Astrocyte (in vitro differentiated cells and primary cell): ENCODE measurements around the gene SLC18B1. TPM values are rescaled to one million over a fixed set of nuclear protein-coding genes. Genes with fewer than 3 reads are reported as not detected.

ENCODE experiments used
- DNase-seq: peaks from one replicate; pipeline ENCODE4 v3.0.0-alpha.2; 2010; ENCODE audit warnings: low read depth
- FAIRE-seq: peaks from 2 replicates; lab custom pipeline; 2011; peaks lifted over from hg19 to GRCh38; lab: Jason Lieb, UNC
- H2AFZ ChIP-seq: 2 replicates; pipeline ENCODE4 v1.6.0; 2012; ENCODE audit warnings: low read depth, low read length, inconsistent platforms
- H3K27ac ChIP-seq: 2 replicates; pipeline ENCODE4 v1.5.1; 2011; ENCODE audit warnings: low read depth, low read length, inconsistent platforms
- H3K27me3 ChIP-seq: 2 replicates; pipeline ENCODE4 v1.6.0; 2011; ENCODE audit warnings: low read length, inconsistent platforms; ENCODE audit not compliant: insufficient read depth
- H3K36me3 ChIP-seq: 2 replicates; pipeline ENCODE4 v1.5.1; 2011; ENCODE audit warnings: low read length, inconsistent platforms; ENCODE audit not compliant: insufficient read depth
- H3K4me1 ChIP-seq: 2 replicates; pipeline ENCODE4 v1.5.1; 2011; ENCODE audit warnings: low read length, inconsistent platforms; ENCODE audit not compliant: insufficient read depth
- H3K4me2 ChIP-seq: 2 replicates; pipeline ENCODE4 v1.6.0; 2012; ENCODE audit warnings: low read length, inconsistent platforms
- H3K4me3 ChIP-seq: 2 replicates; pipeline ENCODE4 v1.5.1; 2011; ENCODE audit warnings: low read depth, mild to moderate bottlenecking, low read length, inconsistent platforms; ENCODE audit not compliant: insufficient read depth
- H3K79me2 ChIP-seq: 2 replicates; pipeline ENCODE4 v1.6.0; 2012; ENCODE audit warnings: mild to moderate bottlenecking, low read length, inconsistent platforms; ENCODE audit not compliant: insufficient read depth
- H3K9ac ChIP-seq: 2 replicates; pipeline ENCODE4 v1.6.0; 2012; ENCODE audit warnings: mild to moderate bottlenecking, low read length, inconsistent platforms
- H3K9me3 ChIP-seq: 2 replicates; pipeline ENCODE4 v1.5.1; 2012; ENCODE audit warnings: low read depth, mild to moderate bottlenecking, low read length, inconsistent platforms; ENCODE audit not compliant: insufficient read depth
- H4K20me1 ChIP-seq: 2 replicates; pipeline ENCODE4 v1.6.0; 2012; ENCODE audit warnings: low read length, inconsistent platforms; ENCODE audit not compliant: insufficient read depth
- H3K27ac Mint-ChIP-seq: one replicate; pipeline ENCODE4 v1.8.0; 2021; ENCODE audit warnings: mild to moderate bottlenecking, mixed read lengths; ENCODE audit not compliant: unreplicated experiment
- H3K27me3 Mint-ChIP-seq: one replicate; pipeline ENCODE4 v1.8.0; 2021; ENCODE audit warnings: low read depth, mixed read lengths; ENCODE audit not compliant: unreplicated experiment
- H3K36me3 Mint-ChIP-seq: one replicate; pipeline ENCODE4 v1.8.0; 2021; ENCODE audit warnings: low read depth, mixed read lengths; ENCODE audit not compliant: unreplicated experiment
- H3K4me1 Mint-ChIP-seq: one replicate; pipeline ENCODE4 v1.8.0; 2021; ENCODE audit warnings: low read depth, mixed read lengths; ENCODE audit not compliant: unreplicated experiment
- H3K4me3 Mint-ChIP-seq: one replicate; pipeline ENCODE4 v1.8.0; 2021; ENCODE audit warnings: mild to moderate bottlenecking, moderate library complexity, mixed read lengths; ENCODE audit not compliant: unreplicated experiment
- H3K9me3 Mint-ChIP-seq: one replicate; pipeline ENCODE4 v1.8.0; 2021; ENCODE audit warnings: mild to moderate bottlenecking, mixed read lengths; ENCODE audit not compliant: unreplicated experiment
- CTCF ChIP-seq: IDR thresholded peaks from 2 replicates; pipeline ENCODE4 v1.5.1; 2011; ENCODE audit warnings: low read depth, mild to moderate bottlenecking, inconsistent platforms, low read length, moderate library complexity; ENCODE audit not compliant: insufficient read depth
- EZH2 ChIP-seq: IDR thresholded peaks from 2 replicates; pipeline ENCODE4 v1.6.1; 2012; ENCODE audit warnings: mild to moderate bottlenecking, low read length, inconsistent platforms; ENCODE audit not compliant: insufficient read depth
- total RNA-seq: library from RNA; stranded (reverse); gene quantifications from 2 replicates; pipeline ENCODE4 v1.2.1, GENCODE V29; 2021

Gene SLC18B1
- total RNA-seq, 1 donor from 2014 or later: 8.2 TPM

GRCh38 chr6:132725471-132725870 is 73.0 kb downstream of the SLC18B1 start:
- Histone ChIP-seq H3K4me3 (no peak overlapping the region), H3K79me2 (no peaks in the 10 kb centered on the region), H3K9me3 (no peaks in the 10 kb centered on the region), H3K27me3 (no peaks in the 10 kb centered on the region), H3K4me1 (no peaks in the 10 kb centered on the region), H3K4me2 (no peak overlapping the region), H2AFZ (no peak overlapping the region), H3K9ac (no peak overlapping the region), H4K20me1 (no peaks in the 10 kb centered on the region), H3K27ac (no peak overlapping the region), H3K36me3 (no peaks in the 10 kb centered on the region)
- TF ChIP-seq CTCF: no peak
- TF ChIP-seq EZH2: no peak
- H3K4me1 Mint-ChIP-seq: no peaks in the 10 kb centered on the region
- no peak overlapping the region for H3K4me3 Mint-ChIP-seq
- no peak for FAIRE-seq
- H3K9me3 Mint-ChIP-seq: no peaks in the 10 kb centered on the region
- no peak overlapping the region for H3K27ac Mint-ChIP-seq
- DNase-seq: no peak
- H3K36me3 Mint-ChIP-seq: no peaks in the 10 kb centered on the region
- H3K27me3 Mint-ChIP-seq: no peaks in the 10 kb centered on the region

- TF ChIP-seq CTCF: no peak
- no peak for TF ChIP-seq EZH2
These were observed 78.5 kb downstream of the SLC18B1 start for GRCh38 chr6:132719736-132720448.

More at GRCh38 chr6:132719736-132720448, 78.5 kb downstream of the SLC18B1 start:
- DNase-seq: no peak
- Histone ChIP-seq H3K4me3 (no peak overlapping the region), H3K27ac (no peak overlapping the region), H3K4me1 (no peaks in the 10 kb centered on the region), H3K4me2 (no peak overlapping the region), H3K36me3 (no peaks in the 10 kb centered on the region), H3K9me3 (no peaks in the 10 kb centered on the region), H3K9ac (no peak overlapping the region), H3K79me2 (no peaks in the 10 kb centered on the region), H3K27me3 (no peaks in the 10 kb centered on the region), H4K20me1 (no peaks in the 10 kb centered on the region), H2AFZ (no peak overlapping the region)
- Mint-ChIP-seq H3K27me3 (peaks cover 3% of the 10 kb centered on the region), H3K36me3 (no peaks in the 10 kb centered on the region), H3K9me3 (no peaks in the 10 kb centered on the region), H3K4me3 (no peak overlapping the region), H3K27ac (no peak overlapping the region), H3K4me1 (no peaks in the 10 kb centered on the region)
- no peak for FAIRE-seq

Other genes with a start within 250 kb of the SLC18B1 start
- gene TAAR8, start 246.0 kb downstream of the SLC18B1 start, total RNA-seq: not detected in 2 replicates
- not detected in 2 replicates for gene TAAR6, start 228.3 kb downstream of the SLC18B1 start, total RNA-seq
- gene TAAR5, start 208.9 kb downstream of the SLC18B1 start, total RNA-seq: not detected in 2 replicates
- not detected in 2 replicates for gene TAAR2, start 174.4 kb downstream of the SLC18B1 start, total RNA-seq
- gene TAAR1, start 139.5 kb downstream of the SLC18B1 start, total RNA-seq: not detected in 2 replicates
- 0.07 TPM in 1 of 2 replicates, not detected in the other for gene VNN1, start 84.6 kb downstream of the SLC18B1 start, total RNA-seq
- 0.18 TPM in 1 of 2 replicates, not detected in the other for gene VNN2, start 40.7 kb downstream of the SLC18B1 start, total RNA-seq
- gene RPS12, start 15.9 kb upstream of the SLC18B1 start, total RNA-seq: 959 and 1,022 TPM in 2 replicates